ENCODE data around the gene TRMT11.

GRCh38 chr6:126055449-126055848 is 69.1 kb downstream of the TRMT11 start:
- TF ChIP-seq ZNF549 (tag by site-specific recombination; IDR thresholded peaks at IDR 0.05) (no peak), CTCF (tag by site-specific recombination; IDR thresholded peaks at IDR 0.05) (no peak), ZNF510 (tag by site-specific recombination; IDR thresholded peaks at IDR 0.05; ENCODE audit: insufficient replicate concordance) (no peak)
- TF ChIP-seq, protein P1, sequence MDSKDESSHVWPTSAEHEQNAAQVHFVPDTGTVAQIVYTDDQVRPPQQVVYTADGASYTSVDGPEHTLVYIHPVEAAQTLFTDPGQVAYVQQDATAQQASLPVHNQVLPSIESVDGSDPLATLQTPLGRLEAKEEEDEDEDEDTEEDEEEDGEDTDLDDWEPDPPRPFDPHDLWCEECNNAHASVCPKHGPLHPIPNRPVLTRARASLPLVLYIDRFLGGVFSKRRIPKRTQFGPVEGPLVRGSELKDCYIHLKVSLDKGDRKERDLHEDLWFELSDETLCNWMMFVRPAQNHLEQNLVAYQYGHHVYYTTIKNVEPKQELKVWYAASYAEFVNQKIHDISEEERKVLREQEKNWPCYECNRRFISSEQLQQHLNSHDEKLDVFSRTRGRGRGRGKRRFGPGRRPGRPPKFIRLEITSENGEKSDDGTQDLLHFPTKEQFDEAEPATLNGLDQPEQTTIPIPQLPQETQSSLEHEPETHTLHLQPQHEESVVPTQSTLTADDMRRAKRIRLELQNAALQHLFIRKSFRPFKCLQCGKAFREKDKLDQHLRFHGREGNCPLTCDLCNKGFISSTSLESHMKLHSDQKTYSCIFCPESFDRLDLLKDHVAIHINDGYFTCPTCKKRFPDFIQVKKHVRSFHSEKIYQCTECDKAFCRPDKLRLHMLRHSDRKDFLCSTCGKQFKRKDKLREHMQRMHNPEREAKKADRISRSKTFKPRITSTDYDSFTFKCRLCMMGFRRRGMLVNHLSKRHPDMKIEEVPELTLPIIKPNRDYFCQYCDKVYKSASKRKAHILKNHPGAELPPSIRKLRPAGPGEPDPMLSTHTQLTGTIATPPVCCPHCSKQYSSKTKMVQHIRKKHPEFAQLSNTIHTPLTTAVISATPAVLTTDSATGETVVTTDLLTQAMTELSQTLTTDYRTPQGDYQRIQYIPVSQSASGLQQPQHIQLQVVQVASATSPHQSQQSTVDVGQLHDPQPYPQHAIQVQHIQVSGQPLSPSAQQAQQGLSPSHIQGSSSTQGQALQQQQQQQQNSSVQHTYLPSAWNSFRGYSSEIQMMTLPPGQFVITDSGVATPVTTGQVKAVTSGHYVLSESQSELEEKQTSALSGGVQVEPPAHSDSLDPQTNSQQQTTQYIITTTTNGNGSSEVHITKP (tag by site-specific recombination; IDR thresholded peaks at IDR 0.05), result no peak
